A673 (cell line): ENCODE data around the gene APC2.

ENCODE experiments used
- EZH2 ChIP-seq: fragments of 200-600 bp; sonication (generic); IDR thresholded peaks from 2 replicates; pipeline ENCODE4 v1.6.1; 2017; ENCODE audit warnings: borderline replicate concordance, low read depth, mild to moderate bottlenecking, mixed read lengths, antibody characterized with exemption, low read length; ENCODE audit not compliant: poor library complexity, severe bottlenecking
- TF ChIP-seq, protein P1 (sequence below): fragments of 300-800, 200-600 bp; sonication (generic); conservative IDR thresholded peaks from 2 replicates; pipeline ENCODE4 v1.5.1; 2017; ENCODE audit warnings: low read depth, mild to moderate bottlenecking, antibody characterized with exemption, low read length, moderate library complexity, mixed read lengths

GRCh38 chr19:1423436-1424191 lies 26.3 kb upstream of the APC2 start:
- TF ChIP-seq, protein P1, sequence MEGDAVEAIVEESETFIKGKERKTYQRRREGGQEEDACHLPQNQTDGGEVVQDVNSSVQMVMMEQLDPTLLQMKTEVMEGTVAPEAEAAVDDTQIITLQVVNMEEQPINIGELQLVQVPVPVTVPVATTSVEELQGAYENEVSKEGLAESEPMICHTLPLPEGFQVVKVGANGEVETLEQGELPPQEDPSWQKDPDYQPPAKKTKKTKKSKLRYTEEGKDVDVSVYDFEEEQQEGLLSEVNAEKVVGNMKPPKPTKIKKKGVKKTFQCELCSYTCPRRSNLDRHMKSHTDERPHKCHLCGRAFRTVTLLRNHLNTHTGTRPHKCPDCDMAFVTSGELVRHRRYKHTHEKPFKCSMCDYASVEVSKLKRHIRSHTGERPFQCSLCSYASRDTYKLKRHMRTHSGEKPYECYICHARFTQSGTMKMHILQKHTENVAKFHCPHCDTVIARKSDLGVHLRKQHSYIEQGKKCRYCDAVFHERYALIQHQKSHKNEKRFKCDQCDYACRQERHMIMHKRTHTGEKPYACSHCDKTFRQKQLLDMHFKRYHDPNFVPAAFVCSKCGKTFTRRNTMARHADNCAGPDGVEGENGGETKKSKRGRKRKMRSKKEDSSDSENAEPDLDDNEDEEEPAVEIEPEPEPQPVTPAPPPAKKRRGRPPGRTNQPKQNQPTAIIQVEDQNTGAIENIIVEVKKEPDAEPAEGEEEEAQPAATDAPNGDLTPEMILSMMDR, result no peak
- TF ChIP-seq EZH2, result no peak
